Epithelial cell of proximal tubule (primary cell): ENCODE data around the gene EXOC6. TPM values are rescaled to one million over a fixed set of nuclear protein-coding genes. Genes with fewer than 3 reads are reported as not detected.

Experiments
- DNase-seq: peaks from one replicate; pipeline ENCODE4 v3.0.0-alpha.2; 2011; ENCODE audit warnings: low read depth
- H3K4me3 ChIP-seq: 2 replicates; pipeline ENCODE4 v1.5.1; 2011; ENCODE audit warnings: low read depth, mild to moderate bottlenecking, low read length
- total RNA-seq: library from RNA; depleted of rRNA; stranded (reverse); fragments of >200 nt; gene quantifications from 2 replicates; pipeline ENCODE4 v1.2.3, GENCODE V29; 2015
- TF ChIP-seq, protein P1 (sequence below): conservative IDR thresholded peaks from 2 replicates; pipeline ENCODE4 v1.5.1; 2012; ENCODE audit warnings: low read depth, mild to moderate bottlenecking, low read length

The EXOC6 gene
- total RNA-seq, 1 donor from 2014 or later, result 12.1 TPM

DNA sequence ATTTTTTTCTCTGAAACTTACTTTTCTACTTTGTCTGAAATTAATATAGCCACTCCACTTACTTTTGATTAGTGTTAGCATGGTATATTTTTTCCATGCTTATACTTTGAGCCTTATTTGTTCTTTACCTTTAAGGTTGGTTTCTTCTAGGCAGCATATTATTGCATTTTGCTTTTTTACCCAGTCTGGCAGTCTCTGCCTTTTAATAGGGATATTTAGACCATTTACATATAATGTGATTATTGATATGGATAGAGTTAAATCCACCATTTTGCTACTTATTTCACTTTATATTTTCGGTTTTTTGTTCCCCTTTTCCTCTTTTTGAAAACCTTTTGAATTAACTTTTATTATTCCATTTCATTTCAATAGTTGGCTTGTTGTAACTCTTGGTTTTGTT, 255.6 kb downstream of the EXOC6 start:
- no peak for DNase-seq
- TF ChIP-seq, protein P1, sequence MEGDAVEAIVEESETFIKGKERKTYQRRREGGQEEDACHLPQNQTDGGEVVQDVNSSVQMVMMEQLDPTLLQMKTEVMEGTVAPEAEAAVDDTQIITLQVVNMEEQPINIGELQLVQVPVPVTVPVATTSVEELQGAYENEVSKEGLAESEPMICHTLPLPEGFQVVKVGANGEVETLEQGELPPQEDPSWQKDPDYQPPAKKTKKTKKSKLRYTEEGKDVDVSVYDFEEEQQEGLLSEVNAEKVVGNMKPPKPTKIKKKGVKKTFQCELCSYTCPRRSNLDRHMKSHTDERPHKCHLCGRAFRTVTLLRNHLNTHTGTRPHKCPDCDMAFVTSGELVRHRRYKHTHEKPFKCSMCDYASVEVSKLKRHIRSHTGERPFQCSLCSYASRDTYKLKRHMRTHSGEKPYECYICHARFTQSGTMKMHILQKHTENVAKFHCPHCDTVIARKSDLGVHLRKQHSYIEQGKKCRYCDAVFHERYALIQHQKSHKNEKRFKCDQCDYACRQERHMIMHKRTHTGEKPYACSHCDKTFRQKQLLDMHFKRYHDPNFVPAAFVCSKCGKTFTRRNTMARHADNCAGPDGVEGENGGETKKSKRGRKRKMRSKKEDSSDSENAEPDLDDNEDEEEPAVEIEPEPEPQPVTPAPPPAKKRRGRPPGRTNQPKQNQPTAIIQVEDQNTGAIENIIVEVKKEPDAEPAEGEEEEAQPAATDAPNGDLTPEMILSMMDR, result no peak
- H3K4me3 ChIP-seq, result no peak overlapping the region

DNA sequence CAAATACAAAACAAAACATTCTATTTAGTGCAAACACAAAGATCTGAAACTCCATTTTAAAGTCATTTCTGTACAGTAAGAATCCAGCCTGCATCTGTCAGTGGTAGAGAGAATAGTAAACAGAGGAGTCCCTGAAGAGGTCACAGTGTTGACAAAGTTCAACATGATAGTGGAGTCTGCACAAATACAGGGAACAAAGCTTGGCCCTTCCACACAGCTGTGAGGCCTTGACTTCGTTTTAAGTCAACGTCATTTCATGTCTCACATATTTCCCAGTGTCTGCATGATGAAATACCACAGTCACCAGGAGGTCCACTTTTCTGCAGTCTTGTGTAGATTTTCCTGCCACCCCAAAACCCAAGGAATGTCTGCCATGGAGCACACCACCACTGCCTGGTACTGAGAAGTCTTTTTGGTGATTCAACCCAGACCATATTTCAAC, 258.3 kb downstream of the EXOC6 start:
- TF ChIP-seq, protein P1, result no peak
- DNase-seq, result no peak
- H3K4me3 ChIP-seq, result no peak overlapping the region

Other genes with a start within 250 kb of the EXOC6 start
- gene HHEX, start 158.6 kb upstream of the EXOC6 start, total RNA-seq, result 2.2 and 4.5 TPM in 2 replicates
- 0.06 and 0.43 TPM in 2 replicates for gene CYP26C1, start 212.3 kb downstream of the EXOC6 start, total RNA-seq
- gene CYP26A1, start 225.4 kb downstream of the EXOC6 start, total RNA-seq, result not detected in 2 replicates